Activated CD8-positive, alpha-beta T cell treated with anti-CD3 and anti-CD28 coated beads, Interleukin-2, amount 10 ng/mL, durations not matched to agents 7 days and 5 days (primary cell): ENCODE measurements around the gene ZNF74. TPM values are rescaled to one million over a fixed set of nuclear protein-coding genes. Genes with fewer than 3 reads are reported as not detected.
A peak's percentile ranks its signal among the peaks of the same experiment; 100 is the strongest.
"Not testable (repeated sequence)": the region's sequence is repeated elsewhere in the genome, so short reads cannot be mapped to it uniquely, and the experiment has no call there.

Experiments
- ATAC-seq: fragments of 150-1000 bp; cut with Tn5 transposase; one replicate; pipeline ENCODE4 v1.10.0; 2021; ENCODE audit warnings: moderate library complexity
- CTCF ChIA-PET: fragments of 350-600 bp; sonication (Branson Sonifier 250); formaldehyde crosslinking; loops from one replicate; lab custom pipeline; 2021; ENCODE audit warnings: antibody characterized with exemption; lab: Charles Lee
- POLR2A ChIA-PET: fragments of 350-600 bp; sonication (Branson Sonifier 250); formaldehyde crosslinking; loops from one replicate; lab custom pipeline; 2021; ENCODE audit warnings: antibody characterized with exemption; lab: Charles Lee
- DNase-seq: peaks from one replicate; pipeline ENCODE4 v3.0.0-alpha.2; 2020
- H3K27ac Mint-ChIP-seq: one replicate; pipeline ENCODE4 v1.8.0; 2021; ENCODE audit warnings: mild to moderate bottlenecking, mixed read lengths
- H3K27me3 Mint-ChIP-seq: one replicate; pipeline ENCODE4 v1.8.0; 2021; ENCODE audit warnings: low read depth, mixed read lengths
- H3K36me3 Mint-ChIP-seq: one replicate; pipeline ENCODE4 v1.8.0; 2021; ENCODE audit warnings: low read depth, mixed read lengths
- H3K4me1 Mint-ChIP-seq: one replicate; pipeline ENCODE4 v1.8.0; 2021; ENCODE audit warnings: low read depth, mixed read lengths
- H3K4me3 Mint-ChIP-seq: one replicate; pipeline ENCODE4 v1.8.0; 2021; ENCODE audit warnings: mild to moderate bottlenecking, mixed read lengths
- H3K9me3 Mint-ChIP-seq: one replicate; pipeline ENCODE4 v1.8.0; 2022; ENCODE audit warnings: mixed read lengths; ENCODE audit not compliant: insufficient read depth
- total RNA-seq, 2 experiments: library from RNA; stranded (reverse); gene quantifications; one replicate each; pipeline ENCODE4 v1.2.3, GENCODE V29; 2021

ZNF74 gene
- total RNA-seq, 2 experiments from 2014 or later = 9.2 to 12.6 TPM

DNA sequence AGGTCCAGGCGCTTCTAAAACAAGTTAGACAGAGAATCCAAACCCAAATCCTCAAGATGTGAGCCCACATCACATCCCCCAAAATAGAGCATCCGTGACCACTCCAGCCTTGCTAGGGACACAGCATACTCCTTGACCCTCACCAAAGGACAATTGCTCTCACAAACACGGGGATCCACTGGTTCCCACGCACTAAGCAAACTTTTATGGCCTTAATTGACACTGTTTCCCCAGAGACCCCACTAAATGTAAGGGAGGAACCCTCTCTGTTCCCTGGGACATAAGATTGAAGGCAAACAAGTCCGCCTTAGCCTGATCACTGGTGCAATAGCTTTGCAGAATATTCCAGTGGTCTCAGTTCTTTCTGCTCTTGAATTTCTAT lies 20.1 kb downstream of the ZNF74 start:
- no peak for ATAC-seq
- CTCF ChIA-PET = no interaction called here
- no peak for DNase-seq
- Mint-ChIP-seq H3K27me3 (peaks cover 2% of the 10 kb centered on the region), H3K36me3 (no peaks in the 10 kb centered on the region), H3K9me3 (no peaks in the 10 kb centered on the region), H3K4me1 (peaks cover 2% of the 10 kb centered on the region), H3K27ac (no peak overlapping the region), H3K4me3 (no peak overlapping the region)
- POLR2A ChIA-PET = no interaction called here

GRCh38 chr22:20414450-20414849 lies 20.5 kb downstream of the ZNF74 start:
- ChIA-PET POLR2A (no interaction called here), CTCF (no interaction called here)
- no peaks in the 10 kb centered on the region for H3K36me3 Mint-ChIP-seq
- ATAC-seq (no peak), DNase-seq (no peak)
- H3K27ac Mint-ChIP-seq = no peak overlapping the region
- H3K4me3 Mint-ChIP-seq = no peak overlapping the region
- H3K27me3 Mint-ChIP-seq = peaks cover 2% of the 10 kb centered on the region
- peaks cover 5% of the 10 kb centered on the region for H3K4me1 Mint-ChIP-seq
- H3K9me3 Mint-ChIP-seq = no peaks in the 10 kb centered on the region

DNA sequence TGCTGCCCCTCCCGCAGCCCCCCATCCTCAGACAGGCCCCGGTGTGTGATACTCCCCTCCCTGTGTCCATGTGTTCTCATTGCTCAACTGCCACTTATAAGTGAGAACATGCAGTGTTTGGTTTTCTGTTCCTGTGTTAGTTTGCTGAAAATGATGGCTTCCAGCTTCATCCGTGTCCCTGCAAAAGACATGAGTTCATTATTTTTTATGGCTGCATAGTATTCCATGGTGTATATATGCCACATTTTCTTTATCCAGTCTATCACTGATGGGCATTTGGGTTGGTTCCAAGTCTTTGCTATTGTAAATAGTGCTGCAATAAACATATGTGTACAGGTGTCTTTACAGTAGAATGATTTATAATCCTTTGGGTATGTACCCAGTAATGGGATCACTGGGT lies 21.3 kb downstream of the ZNF74 start:
- ATAC-seq, H3K27me3 Mint-ChIP-seq, POLR2A ChIA-PET, H3K4me3 Mint-ChIP-seq, H3K4me1 Mint-ChIP-seq, H3K9me3 Mint-ChIP-seq, H3K36me3 Mint-ChIP-seq, DNase-seq, H3K27ac Mint-ChIP-seq: not testable (repeated sequence)
- CTCF ChIA-PET = interaction anchor here (0.7 to 0.9 kb wide), 2 partner anchors 12 to 39 kb away, joined by 3 read pairs; no protein-coding TSS in a partner anchor

DNA sequence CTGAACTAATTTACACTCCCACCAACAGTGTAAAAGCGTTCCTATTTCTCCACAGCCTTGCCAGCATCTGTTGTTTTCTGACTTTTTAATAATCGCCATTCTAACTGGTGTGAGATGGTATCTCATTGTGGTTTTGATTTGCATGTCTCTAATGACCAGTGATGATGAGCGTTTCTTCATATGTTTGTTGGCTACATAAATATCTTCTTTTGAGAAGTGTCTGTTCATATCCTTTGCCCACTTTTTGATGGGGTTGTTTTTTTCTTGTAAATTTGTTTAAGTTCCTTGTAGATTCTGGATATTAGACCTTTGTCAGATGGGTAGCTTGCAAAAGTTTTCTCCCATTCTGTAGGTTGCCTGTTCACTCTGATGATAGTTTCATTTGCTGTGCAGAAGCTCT lies 21.7 kb downstream of the ZNF74 start:
- H3K27ac Mint-ChIP-seq, DNase-seq, H3K36me3 Mint-ChIP-seq, ATAC-seq, H3K4me3 Mint-ChIP-seq, POLR2A ChIA-PET, H3K9me3 Mint-ChIP-seq, H3K27me3 Mint-ChIP-seq, H3K4me1 Mint-ChIP-seq: not testable (repeated sequence)
- CTCF ChIA-PET = interaction anchor here (0.7 to 0.9 kb wide), 2 partner anchors 13 to 38 kb away, joined by 3 read pairs; no protein-coding TSS in a partner anchor

DNA sequence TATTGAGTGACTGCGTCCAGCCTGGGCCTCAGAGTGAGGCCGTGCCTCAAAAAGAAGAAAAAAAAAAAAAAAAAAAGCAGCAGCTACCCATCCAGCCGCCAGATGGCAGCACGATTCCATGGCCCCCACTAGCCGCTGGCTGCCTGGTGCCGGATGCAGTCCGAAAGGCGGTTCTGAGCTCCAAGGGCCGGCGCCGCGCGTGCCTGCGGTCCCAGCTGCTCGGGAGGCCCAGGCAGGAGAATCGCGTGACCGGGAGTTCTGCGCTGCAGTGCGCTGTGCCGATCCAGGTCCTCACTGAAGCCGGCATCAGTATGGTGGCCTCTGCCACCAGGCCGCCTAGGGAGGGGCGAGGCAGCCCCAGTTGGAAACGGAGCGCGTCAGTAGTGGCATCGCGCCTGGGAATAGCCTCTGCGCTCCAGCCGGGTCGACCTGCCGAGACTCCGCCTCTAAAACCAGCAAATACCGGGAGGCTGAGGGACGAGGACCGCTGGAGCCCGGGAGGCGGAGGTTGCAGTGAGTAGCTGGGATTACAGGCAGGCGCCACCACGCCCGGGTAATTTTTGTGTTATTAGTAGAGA lies 24.3 kb downstream of the ZNF74 start:
- CTCF ChIA-PET = interaction anchor here (0.6 to 3.6 kb wide), 26 partner anchors 10 to 323 kb away, joined by 3 to 65 read pairs (median 4); no protein-coding TSS in a partner anchor
- DNase-seq (peak; percentile 80), ATAC-seq (peak; percentile 87)
- Mint-ChIP-seq H3K4me1 (peaks cover 5% of the 10 kb centered on the region), H3K4me3 (peak overlapping the region; percentile 44), H3K27ac (no peak overlapping the region), H3K36me3 (no peaks in the 10 kb centered on the region), H3K27me3 (peaks cover 2% of the 10 kb centered on the region), H3K9me3 (no peaks in the 10 kb centered on the region)
- POLR2A ChIA-PET = interaction anchor here (0.8 kb wide), 1 partner anchor 36 kb away, joined by 3 read pairs; no protein-coding TSS in a partner anchor

DNA sequence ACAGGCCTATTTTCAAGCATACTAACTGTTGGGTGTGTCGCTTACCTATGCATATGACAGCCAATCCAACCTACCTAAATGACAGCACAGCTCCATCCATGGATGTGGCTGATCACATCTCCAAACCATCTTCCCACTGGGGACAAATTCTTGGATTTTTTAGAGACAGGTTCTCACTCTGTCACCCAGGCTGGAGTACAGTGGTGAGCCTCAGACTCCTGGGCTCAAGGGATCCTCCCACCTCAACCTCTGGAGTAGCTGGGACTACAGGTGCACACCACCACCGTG lies 25.7 kb downstream of the ZNF74 start:
- peaks cover 8% of the 10 kb centered on the region for H3K27me3 Mint-ChIP-seq
- no peak overlapping the region for H3K27ac Mint-ChIP-seq
- H3K4me3 Mint-ChIP-seq = no peak overlapping the region
- H3K36me3 Mint-ChIP-seq = no peaks in the 10 kb centered on the region
- H3K4me1 Mint-ChIP-seq = peaks cover 5% of the 10 kb centered on the region
- ATAC-seq = no peak
- CTCF ChIA-PET = interaction anchor here (1.6 to 3.6 kb wide), 4 partner anchors 36 to 77 kb away, joined by 4 to 65 read pairs (median 16); no protein-coding TSS in a partner anchor
- POLR2A ChIA-PET = no interaction called here
- H3K9me3 Mint-ChIP-seq = no peaks in the 10 kb centered on the region
- no peak for DNase-seq

DNA sequence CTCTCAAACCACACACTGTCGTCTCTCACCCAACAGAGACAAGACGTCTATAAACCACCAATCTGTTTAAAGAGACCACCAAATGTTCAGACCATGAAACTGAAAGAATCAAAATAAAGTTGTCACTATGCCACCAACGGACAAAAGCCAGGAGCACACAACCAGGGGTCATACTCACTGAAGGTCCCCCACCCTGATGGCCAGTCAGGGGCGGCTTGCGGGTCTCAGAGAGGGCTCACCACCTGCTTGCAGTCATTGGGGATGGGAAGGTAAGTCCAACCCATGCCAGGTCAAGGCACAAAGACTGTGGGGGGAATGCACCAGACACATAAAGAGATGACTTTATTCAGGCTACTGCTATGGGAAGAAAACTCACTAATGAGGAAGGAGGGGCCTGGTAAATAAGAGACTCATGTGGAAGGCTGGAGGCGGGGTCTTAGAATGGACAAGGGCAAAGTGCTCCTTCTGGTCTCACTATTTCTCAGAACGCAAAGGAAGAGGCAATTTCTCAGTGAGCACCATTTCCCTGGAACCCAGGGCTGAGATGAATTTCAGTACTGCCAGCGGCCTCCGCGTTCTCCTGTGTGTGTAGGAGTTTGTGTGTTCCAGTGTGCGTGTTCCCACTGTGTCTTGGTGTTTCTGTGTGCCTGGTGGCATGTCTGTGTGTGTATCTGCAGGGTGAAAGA lies 26.3 kb downstream of the ZNF74 start:
- no peaks in the 10 kb centered on the region for H3K9me3 Mint-ChIP-seq
- H3K4me1 Mint-ChIP-seq = peaks cover 7% of the 10 kb centered on the region
- ATAC-seq (no peak), DNase-seq (no peak)
- no peak overlapping the region for H3K4me3 Mint-ChIP-seq
- POLR2A ChIA-PET = no interaction called here
- no peaks in the 10 kb centered on the region for H3K36me3 Mint-ChIP-seq
- H3K27me3 Mint-ChIP-seq = peaks cover 8% of the 10 kb centered on the region
- CTCF ChIA-PET = interaction anchor here (2.5 to 3.6 kb wide), 3 partner anchors 35 to 74 kb away, joined by 14 to 65 read pairs (median 17); no protein-coding TSS in a partner anchor
- H3K27ac Mint-ChIP-seq = no peak overlapping the region

DNA sequence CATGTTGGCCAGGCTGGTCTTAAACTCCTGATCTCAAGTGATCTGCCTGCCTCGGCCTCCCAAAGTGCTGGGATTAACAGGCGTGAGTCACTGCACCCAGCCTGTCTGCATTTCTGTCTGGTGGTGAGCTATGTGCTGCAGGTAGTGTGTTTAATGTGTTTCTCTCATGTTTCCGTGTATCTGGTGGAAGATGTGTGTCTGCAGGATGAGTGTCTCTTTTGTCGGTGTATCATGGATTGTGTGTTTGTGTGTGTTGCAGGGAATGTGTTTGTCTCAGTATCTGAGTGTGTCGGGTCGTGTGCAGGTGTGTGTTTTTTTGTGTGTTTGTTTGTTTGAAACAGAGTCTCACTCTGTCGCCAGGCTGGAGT lies 27.5 kb downstream of the ZNF74 start:
- Mint-ChIP-seq H3K27me3 (peaks cover 9% of the 10 kb centered on the region), H3K27ac (no peak overlapping the region), H3K36me3 (no peaks in the 10 kb centered on the region), H3K4me3 (no peak overlapping the region), H3K9me3 (no peaks in the 10 kb centered on the region), H3K4me1 (peaks cover 7% of the 10 kb centered on the region)
- ChIA-PET CTCF (no interaction called here), POLR2A (no interaction called here)
- no peak for DNase-seq
- no peak for ATAC-seq

DNA sequence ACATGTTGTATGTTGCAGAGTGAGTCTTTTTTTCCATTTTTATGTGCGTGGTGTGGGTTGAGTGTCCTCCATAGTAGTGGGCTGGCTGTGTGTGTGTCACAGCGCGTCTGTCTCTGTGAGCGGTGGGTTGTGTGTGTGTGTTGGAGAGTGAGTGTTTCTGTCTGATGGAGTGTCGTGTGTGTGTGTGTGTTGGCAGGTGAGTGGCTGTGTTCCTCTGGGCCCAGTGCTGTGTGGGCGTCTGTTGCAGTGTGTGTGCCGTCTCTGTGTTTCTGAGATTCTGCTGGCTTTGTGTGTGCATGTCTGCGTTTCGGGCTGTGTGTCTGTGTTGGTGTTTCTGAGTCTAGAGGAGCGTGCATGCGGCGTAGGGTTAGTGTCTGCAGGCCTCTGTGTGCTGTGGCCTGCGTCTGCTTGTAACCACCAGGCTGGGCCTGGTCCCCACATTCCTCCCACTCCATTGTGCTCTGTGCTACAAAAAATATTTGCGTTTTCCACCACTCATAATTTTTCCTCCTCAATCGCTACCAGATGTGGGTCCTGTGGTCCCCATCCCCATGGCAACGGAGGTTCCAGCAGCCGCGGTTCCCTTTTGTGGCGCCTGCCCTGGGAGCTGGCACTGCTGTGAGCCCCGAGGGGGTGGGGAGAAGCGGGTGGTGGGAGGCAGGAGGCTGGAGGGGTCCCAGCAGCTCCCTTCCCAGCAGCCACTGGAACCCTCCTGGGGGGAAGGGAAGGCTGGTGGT lies 28.5 kb downstream of the ZNF74 start:
- H3K27ac Mint-ChIP-seq = no peak overlapping the region
- POLR2A ChIA-PET = interaction anchor here (0.7 kb wide), 1 partner anchor 146 kb away, joined by 3 read pairs; no protein-coding TSS in a partner anchor

DNA sequence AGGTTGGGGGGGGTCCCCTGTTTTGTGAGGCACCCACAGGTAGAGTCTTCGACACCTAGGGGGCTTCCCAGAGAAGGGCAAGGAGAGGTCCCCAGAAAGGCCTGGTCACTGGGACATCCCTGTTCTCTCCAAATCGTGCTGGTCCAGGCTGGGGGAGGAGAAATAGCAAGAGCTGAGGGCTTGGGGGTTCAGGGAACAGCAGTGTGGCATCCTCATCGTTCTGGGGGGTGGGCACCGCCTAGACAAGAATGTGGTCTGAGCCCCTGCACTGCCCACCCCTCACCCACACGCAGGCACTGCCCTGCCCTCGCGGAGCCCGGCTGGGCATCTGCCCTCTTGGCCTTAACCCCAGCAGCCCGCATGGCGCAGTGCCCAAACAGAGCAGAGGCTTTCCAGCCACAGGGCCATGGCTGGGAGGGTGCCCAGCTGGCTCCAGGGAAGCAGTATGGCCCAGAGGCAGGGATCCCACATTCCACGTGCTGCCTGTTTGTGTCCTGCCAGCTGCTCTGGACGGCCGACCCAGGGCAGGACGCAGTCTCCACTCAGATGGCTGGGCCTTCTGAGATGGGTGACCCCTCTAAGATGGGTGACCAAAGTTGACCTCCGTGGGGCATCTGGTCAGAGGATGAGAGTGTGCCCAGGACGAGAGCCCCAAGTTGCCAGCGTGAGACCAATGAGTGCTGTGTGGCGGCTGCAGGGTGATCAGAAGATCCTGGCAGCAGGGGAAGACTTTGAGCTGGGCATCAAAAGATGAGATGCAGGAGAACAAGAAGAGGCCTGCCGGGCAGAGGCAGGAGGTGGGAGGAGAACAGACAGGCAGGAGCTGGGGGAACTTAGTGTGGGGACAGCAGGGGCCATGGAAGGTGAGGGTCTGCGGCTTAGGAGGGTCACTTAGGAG lies 29.3 kb downstream of the ZNF74 start:
- Mint-ChIP-seq H3K9me3 (no peaks in the 10 kb centered on the region), H3K27me3 (peaks cover 21% of the 10 kb centered on the region), H3K27ac (no peak overlapping the region), H3K4me3 (no peak overlapping the region), H3K4me1 (peaks cover 5% of the 10 kb centered on the region), H3K36me3 (no peaks in the 10 kb centered on the region)
- ChIA-PET CTCF (no interaction called here), POLR2A (interaction anchor here (0.7 kb wide), 1 partner anchor 145 kb away, joined by 3 read pairs; no protein-coding TSS in a partner anchor)
- no peak for ATAC-seq
- DNase-seq = no peak

More for the DNA sequence above, 28.5 kb downstream of the ZNF74 start:
- Mint-ChIP-seq H3K4me3 (no peak overlapping the region), H3K27me3 (peaks cover 16% of the 10 kb centered on the region), H3K9me3 (no peaks in the 10 kb centered on the region), H3K4me1 (peaks cover 7% of the 10 kb centered on the region), H3K36me3 (no peaks in the 10 kb centered on the region)
- CTCF ChIA-PET = no interaction called here
- ATAC-seq (no peak), DNase-seq (no peak)

GRCh38 chr22:20423906-20424551 lies 30.1 kb downstream of the ZNF74 start:
- Mint-ChIP-seq H3K4me1 (peaks cover 8% of the 10 kb centered on the region), H3K36me3 (no peaks in the 10 kb centered on the region), H3K27ac (no peak overlapping the region), H3K27me3 (peaks cover 27% of the 10 kb centered on the region), H3K9me3 (no peaks in the 10 kb centered on the region), H3K4me3 (no peak overlapping the region)
- POLR2A ChIA-PET = no interaction called here
- no peak for ATAC-seq
- no peak for DNase-seq
- CTCF ChIA-PET = no interaction called here
